Measurements from ENCODE around the gene KDM4E.

KDM4E gene

DNA sequence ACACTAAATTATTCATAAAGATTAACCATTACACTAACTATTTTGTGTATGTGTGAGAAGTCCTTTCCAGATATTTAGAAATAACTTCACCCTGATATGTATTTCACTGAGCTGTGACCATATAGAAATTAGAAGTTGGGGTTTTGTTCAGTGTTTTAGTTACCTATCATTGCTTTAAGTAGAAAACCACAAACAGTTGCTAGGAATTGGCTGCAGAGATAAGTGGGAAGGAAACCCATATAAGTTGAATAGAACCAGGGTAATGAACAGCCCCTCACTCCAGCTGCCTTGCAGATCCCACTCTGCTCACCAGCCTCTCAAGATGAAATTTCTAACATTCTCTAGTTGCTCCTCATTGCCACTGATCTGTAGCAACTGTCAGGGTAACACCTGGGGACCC lies 51.9 kb downstream of the KDM4E start:
- TF ChIP-seq, protein P1, sequence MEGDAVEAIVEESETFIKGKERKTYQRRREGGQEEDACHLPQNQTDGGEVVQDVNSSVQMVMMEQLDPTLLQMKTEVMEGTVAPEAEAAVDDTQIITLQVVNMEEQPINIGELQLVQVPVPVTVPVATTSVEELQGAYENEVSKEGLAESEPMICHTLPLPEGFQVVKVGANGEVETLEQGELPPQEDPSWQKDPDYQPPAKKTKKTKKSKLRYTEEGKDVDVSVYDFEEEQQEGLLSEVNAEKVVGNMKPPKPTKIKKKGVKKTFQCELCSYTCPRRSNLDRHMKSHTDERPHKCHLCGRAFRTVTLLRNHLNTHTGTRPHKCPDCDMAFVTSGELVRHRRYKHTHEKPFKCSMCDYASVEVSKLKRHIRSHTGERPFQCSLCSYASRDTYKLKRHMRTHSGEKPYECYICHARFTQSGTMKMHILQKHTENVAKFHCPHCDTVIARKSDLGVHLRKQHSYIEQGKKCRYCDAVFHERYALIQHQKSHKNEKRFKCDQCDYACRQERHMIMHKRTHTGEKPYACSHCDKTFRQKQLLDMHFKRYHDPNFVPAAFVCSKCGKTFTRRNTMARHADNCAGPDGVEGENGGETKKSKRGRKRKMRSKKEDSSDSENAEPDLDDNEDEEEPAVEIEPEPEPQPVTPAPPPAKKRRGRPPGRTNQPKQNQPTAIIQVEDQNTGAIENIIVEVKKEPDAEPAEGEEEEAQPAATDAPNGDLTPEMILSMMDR (IDR thresholded peaks at IDR 0.05; ENCODE audit: low read depth, low read length) = no peak
- Histone ChIP-seq H3K4me1 (no peaks in the 10 kb centered on the region), H3K27me3 (no peaks in the 10 kb centered on the region), H3K9me3 (no peaks in the 10 kb centered on the region), H3K4me3 (ENCODE audit: low read depth, low read length) (no peak overlapping the region), H3K36me3 (no peaks in the 10 kb centered on the region)
- DNase-seq = no peak

All from BE2C (cell line).